ENCODE data around the gene WBP11.

DNA sequence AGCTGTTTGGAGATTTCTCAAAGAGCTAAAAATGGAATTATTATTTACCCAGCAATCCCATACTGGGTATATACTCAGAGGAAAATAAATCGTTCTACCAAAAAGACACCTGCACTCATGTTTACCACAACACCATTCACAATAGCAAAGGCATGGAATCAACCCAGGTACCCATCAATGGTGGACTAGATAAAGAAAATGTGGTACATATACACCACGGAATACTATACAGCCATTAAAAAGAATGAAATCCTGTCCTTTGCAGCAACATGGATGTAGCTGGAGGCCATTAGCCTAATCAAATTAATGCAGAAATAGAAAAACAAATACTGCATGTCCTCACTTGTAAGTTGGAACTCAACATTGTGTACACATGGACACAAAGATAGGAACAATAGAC lies 37.9 kb downstream of the WBP11 start:
- TF ChIP-seq CTCF (conservative IDR thresholded peaks at IDR 0.05; ENCODE audit: low read depth, low read length) (no peak), EZH2 (IDR thresholded peaks at IDR 0.05; ENCODE audit: low read length, unreplicated experiment) (no peak)
